Endothelial cell (in vitro differentiated cells): Measurements from ENCODE around the gene THYN1. TPM values are rescaled to one million over a fixed set of nuclear protein-coding genes. Genes with fewer than 3 reads are reported as not detected.
"Not testable (repeated sequence)": the region's sequence is repeated elsewhere in the genome, so short reads cannot be mapped to it uniquely, and the experiment has no call there.

Experiments
- DNase-seq: peaks from one replicate; pipeline ENCODE4 v3.0.0; 2021; ENCODE audit warnings: low spot score
- H3K27ac Mint-ChIP-seq: one replicate; pipeline ENCODE4 v1.8.0; 2021; ENCODE audit warnings: mixed read lengths, inconsistent platforms; ENCODE audit not compliant: unreplicated experiment
- H3K27me3 Mint-ChIP-seq: one replicate; pipeline ENCODE4 v1.8.0; 2021; ENCODE audit warnings: mild to moderate bottlenecking, moderate library complexity, mixed read lengths, inconsistent platforms; ENCODE audit not compliant: unreplicated experiment
- H3K36me3 Mint-ChIP-seq: one replicate; pipeline ENCODE4 v1.8.0; 2021; ENCODE audit warnings: mild to moderate bottlenecking, low read depth, mixed read lengths, inconsistent platforms; ENCODE audit not compliant: unreplicated experiment
- H3K4me1 Mint-ChIP-seq: one replicate; pipeline ENCODE4 v1.8.0; 2021; ENCODE audit warnings: mild to moderate bottlenecking, mixed read lengths, inconsistent platforms; ENCODE audit not compliant: unreplicated experiment
- H3K4me3 Mint-ChIP-seq: one replicate; pipeline ENCODE4 v1.8.0; 2021; ENCODE audit warnings: mild to moderate bottlenecking, mixed read lengths, inconsistent platforms; ENCODE audit not compliant: unreplicated experiment
- H3K9me3 Mint-ChIP-seq: one replicate; pipeline ENCODE4 v1.8.0; 2021; ENCODE audit warnings: mixed read lengths, inconsistent platforms; ENCODE audit not compliant: unreplicated experiment
- total RNA-seq: library from RNA; stranded (reverse); fragmentation: NEBNext Ultra II Directional; extraction: Animal tissue kit (Norgen Biotek cat#: 25700); gene quantifications from one replicate; pipeline ENCODE4 v1.2.1, GENCODE V29; 2021; ENCODE audit not compliant: unreplicated experiment
- TF ChIP-seq, protein P1 (sequence below): fragments of 200-600 bp; sonication (generic); IDR thresholded peaks from one replicate; pipeline ENCODE4 v1.5.0; 2021; ENCODE audit warnings: antibody characterized with exemption; ENCODE audit not compliant: unreplicated experiment

THYN1 gene
- total RNA-seq, 1 donor from 2014 or later, result 42.5 TPM

DNA sequence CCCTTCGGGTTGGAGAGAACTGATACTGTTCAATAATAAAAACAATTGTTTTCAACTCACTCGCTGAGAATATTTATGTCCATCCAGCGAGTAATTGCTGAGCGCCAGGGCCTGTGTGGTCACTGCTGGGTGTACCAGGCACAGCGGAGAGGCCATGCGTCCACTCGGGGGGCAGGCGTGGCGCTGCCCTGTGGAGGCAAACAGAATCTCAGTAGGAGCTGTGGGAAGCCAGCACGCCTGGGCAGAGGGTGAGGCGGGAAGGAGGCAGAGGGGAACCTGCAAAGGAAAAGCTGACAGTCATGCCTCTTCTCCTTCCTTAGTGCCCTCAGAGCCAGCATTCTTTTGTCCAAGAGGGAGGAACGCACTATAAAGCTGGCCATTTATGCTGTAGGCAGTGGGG is 34.4 kb upstream of the THYN1 start:
- H3K27me3 Mint-ChIP-seq, result no peaks in the 10 kb centered on the region
- peaks cover 6% of the 10 kb centered on the region for H3K4me1 Mint-ChIP-seq
- peaks cover 6% of the 10 kb centered on the region for H3K36me3 Mint-ChIP-seq
- H3K27ac Mint-ChIP-seq, result no peak overlapping the region
- no peak overlapping the region for H3K4me3 Mint-ChIP-seq
- TF ChIP-seq, protein P1, sequence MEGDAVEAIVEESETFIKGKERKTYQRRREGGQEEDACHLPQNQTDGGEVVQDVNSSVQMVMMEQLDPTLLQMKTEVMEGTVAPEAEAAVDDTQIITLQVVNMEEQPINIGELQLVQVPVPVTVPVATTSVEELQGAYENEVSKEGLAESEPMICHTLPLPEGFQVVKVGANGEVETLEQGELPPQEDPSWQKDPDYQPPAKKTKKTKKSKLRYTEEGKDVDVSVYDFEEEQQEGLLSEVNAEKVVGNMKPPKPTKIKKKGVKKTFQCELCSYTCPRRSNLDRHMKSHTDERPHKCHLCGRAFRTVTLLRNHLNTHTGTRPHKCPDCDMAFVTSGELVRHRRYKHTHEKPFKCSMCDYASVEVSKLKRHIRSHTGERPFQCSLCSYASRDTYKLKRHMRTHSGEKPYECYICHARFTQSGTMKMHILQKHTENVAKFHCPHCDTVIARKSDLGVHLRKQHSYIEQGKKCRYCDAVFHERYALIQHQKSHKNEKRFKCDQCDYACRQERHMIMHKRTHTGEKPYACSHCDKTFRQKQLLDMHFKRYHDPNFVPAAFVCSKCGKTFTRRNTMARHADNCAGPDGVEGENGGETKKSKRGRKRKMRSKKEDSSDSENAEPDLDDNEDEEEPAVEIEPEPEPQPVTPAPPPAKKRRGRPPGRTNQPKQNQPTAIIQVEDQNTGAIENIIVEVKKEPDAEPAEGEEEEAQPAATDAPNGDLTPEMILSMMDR, result no peak
- no peaks in the 10 kb centered on the region for H3K9me3 Mint-ChIP-seq
- DNase-seq, result no peak

DNA sequence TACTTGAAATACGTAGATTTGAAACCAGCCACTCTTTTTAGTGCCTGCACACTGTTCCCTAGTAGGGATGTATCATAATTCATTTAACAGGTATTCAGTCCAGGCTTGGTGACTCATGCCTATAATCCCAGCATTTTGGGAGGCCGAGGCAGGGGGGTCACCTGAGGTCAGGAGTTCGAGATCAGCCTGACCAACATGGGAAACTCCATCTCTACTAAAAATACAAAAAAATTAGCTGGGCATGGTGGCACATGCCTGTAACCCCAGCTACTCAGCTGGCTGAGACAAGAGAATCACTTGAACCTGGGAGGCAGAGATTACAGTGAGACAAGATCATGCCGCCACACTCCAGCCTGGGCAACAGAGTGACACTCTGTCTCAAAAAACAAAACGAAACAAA is 31.2 kb upstream of the THYN1 start:
- not testable (repeated sequence) for H3K36me3 Mint-ChIP-seq, H3K27me3 Mint-ChIP-seq, H3K27ac Mint-ChIP-seq, H3K9me3 Mint-ChIP-seq, H3K4me1 Mint-ChIP-seq, H3K4me3 Mint-ChIP-seq, DNase-seq

DNA sequence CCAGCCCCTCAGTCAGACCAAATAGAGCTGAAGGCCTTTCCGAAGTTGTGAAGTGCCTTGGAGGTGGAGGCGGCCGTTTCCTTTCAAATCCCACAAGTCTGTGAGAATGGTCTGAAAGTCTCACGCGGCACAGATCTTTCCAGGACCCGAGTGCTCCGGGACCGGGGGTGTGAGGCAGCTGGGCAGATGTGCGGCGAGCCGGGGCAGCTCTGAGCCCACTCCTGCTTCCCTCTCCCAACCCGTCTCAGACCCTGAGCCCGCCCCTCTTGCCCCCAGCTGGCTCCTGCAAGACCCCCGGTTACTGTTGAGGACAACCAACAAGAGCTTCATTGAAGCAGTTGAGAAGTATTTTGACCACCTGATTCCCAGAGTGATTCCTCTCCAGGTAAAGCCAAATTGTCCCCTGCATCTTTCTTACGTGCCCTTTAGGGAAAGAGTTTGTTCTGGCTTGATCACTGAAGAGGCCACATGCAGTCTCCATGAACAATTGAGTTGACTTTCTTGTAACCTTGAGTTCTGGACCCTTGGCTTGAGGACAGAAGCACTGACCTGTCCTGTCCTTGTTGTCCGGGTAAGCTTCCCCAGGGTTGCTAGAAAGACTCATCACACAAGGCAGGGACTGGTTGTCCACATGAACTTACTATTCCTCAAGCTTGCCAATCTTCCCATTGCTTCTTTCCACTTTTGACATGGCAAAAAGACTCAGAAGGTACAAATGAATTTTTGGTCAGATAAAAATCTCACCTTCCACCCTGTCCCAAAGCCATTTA is 30.5 kb upstream of the THYN1 start:
- H3K27ac Mint-ChIP-seq, result no peak overlapping the region
- H3K9me3 Mint-ChIP-seq, result no peaks in the 10 kb centered on the region
- DNase-seq, result no peak
- TF ChIP-seq, protein P1, result no peak
- H3K4me3 Mint-ChIP-seq, result no peak overlapping the region
- H3K27me3 Mint-ChIP-seq, result no peaks in the 10 kb centered on the region
- peaks cover 2% of the 10 kb centered on the region for H3K4me1 Mint-ChIP-seq
- no peaks in the 10 kb centered on the region for H3K36me3 Mint-ChIP-seq

DNA sequence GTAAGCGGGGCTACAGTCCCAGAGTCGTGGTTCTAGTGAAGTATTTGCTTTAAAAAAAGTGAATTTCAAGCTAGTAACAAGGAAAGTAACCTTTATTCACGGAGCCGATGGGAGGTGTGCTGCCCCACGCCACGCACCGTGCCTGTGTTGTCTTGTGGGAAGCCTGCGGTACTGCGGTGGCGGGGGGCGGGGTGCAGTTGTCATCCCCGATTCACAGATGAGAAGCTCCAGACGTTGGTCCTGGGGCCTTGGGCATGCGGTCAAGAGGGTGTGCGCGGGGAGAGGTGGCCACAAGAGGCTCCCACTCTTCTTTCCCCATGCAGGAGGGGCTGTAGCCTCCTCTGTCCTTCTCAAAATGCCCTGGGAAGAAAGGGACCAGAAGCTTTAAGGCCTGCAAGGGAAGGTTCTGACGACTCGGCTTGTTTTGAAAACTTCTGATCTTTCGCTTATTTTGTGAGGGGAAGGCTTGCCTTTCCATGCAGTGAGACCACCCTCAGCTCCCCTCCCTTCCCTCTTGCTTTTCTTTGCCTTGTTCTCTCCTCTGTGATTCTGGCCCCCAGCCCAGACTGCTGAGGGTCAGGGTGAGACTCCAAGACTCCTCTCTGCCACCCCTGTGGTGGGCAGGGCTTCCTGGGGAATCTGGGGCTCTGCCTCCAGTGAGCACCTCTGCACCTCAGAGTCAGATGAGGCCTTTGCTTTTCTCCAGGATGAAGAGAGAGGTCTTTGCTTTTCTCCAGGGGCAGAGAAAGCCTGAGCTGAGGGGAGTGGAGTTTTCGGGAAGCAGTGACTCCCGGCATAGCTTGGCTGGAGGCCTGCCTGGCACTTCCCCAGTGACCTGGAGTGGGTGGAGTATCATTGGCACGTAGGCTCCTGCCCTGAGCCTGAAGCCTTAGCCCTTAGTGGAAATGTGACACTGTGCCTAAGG is 29.2 kb upstream of the THYN1 start:
- peak; percentile 0 for DNase-seq
- no peaks in the 10 kb centered on the region for H3K27me3 Mint-ChIP-seq
- H3K4me3 Mint-ChIP-seq, result no peak overlapping the region
- H3K9me3 Mint-ChIP-seq, result no peaks in the 10 kb centered on the region
- TF ChIP-seq, protein P1, result no peak
- H3K36me3 Mint-ChIP-seq, result no peaks in the 10 kb centered on the region
- H3K4me1 Mint-ChIP-seq, result peaks cover 3% of the 10 kb centered on the region
- H3K27ac Mint-ChIP-seq, result no peak overlapping the region

DNA sequence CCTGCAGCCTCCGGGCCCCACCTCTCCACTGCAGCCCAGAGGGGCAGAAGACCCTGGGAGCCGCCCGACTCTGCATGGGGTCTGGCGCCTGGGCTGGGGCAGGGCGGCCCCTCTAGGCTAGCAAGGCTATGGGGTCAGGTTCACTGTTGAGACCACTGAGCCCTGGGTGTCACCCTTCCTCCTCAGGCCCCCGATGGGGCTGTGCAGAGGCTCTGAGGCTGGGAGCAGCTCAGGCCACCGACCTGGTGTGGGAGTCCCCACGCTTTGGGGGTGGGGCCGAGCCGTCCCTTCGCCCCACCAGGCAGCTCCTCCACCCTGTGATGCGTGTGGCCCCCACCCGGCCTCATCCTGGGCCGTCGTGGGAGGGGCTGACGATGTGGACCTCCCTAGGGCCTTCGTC is 28.5 kb upstream of the THYN1 start:
- H3K4me1 Mint-ChIP-seq, H3K27me3 Mint-ChIP-seq, H3K36me3 Mint-ChIP-seq, H3K9me3 Mint-ChIP-seq, H3K27ac Mint-ChIP-seq, DNase-seq, H3K4me3 Mint-ChIP-seq: not testable (repeated sequence)
